ENCODE results near the gene C1orf198. TPM values are rescaled to one million over a fixed set of nuclear protein-coding genes. Genes with fewer than 3 reads are reported as not detected.

C1orf198 gene
- total and polyA plus RNA-seq, 4 experiments from 2014 or later = 4.2 to 5.0 (median 4.6) TPM

Other genes starting within 250 kb of the C1orf198 start
- 10 to 100 TPM; 41.5 to 44.6 TPM for gene COG2, start 226.0 kb downstream of the C1orf198 start, total RNA-seq
- 10 to 100 TPM; 28.8 to 30.7 TPM for gene COG2, start 226.0 kb downstream of the C1orf198 start, polyA plus RNA-seq
- not detected for gene AGT, start 154.4 kb downstream of the C1orf198 start, total RNA-seq
- gene AGT, start 154.4 kb downstream of the C1orf198 start, polyA plus RNA-seq = not detected
- not detected for gene CAPN9, start 121.1 kb downstream of the C1orf198 start, total RNA-seq
- gene CAPN9, start 121.1 kb downstream of the C1orf198 start, polyA plus RNA-seq = under 1 TPM in 1 of 2 donors, not detected in 1; 0.24 TPM
- gene TTC13, start 110.3 kb upstream of the C1orf198 start, total RNA-seq = 10 to 100 TPM; 43.9 to 54.5 TPM
- gene TTC13, start 110.3 kb upstream of the C1orf198 start, polyA plus RNA-seq = 10 to 100 TPM; 11.7 to 13.4 TPM
- gene ARV1, start 110.6 kb upstream of the C1orf198 start, total RNA-seq = 10 to 100 TPM; 13.8 to 14.2 TPM
- gene ARV1, start 110.6 kb upstream of the C1orf198 start, polyA plus RNA-seq = 10 to 100 TPM; 24.4 to 37.4 TPM
- gene FAM89A, start 171.7 kb upstream of the C1orf198 start, total RNA-seq = 1 to 10 TPM; 6.5 to 8.7 TPM
- gene FAM89A, start 171.7 kb upstream of the C1orf198 start, polyA plus RNA-seq = 1 to 10 TPM; 7.7 to 8.5 TPM

All from CD4-positive, alpha-beta memory T cell (primary cell).